Transverse colon (tissue), 4 donors: ENCODE measurements around the gene OR56A4. TPM values are rescaled to one million over a fixed set of nuclear protein-coding genes. Genes with fewer than 3 reads are reported as not detected.

ENCODE experiments used
- DNase-seq: peaks from one replicate; pipeline ENCODE4 v3.0.0-alpha.2; 2019
- H3K27ac ChIP-seq, 4 donors: fragments of 200-600 bp; sonication (generic); 2 replicates each; pipeline ENCODE4 v1.5.1; 2016 to 2018; ENCODE audit warnings: inconsistent platforms in 4 of 4
- H3K27me3 ChIP-seq: fragments of 200-600 bp; sonication (generic); 2 replicates; pipeline ENCODE4 v1.5.1; 2017; ENCODE audit warnings: inconsistent platforms
- H3K36me3 ChIP-seq, 4 donors: fragments of 200-600 bp; sonication (generic); 2 replicates each; pipeline ENCODE4 v1.5.1; 2017 to 2019; ENCODE audit warnings: inconsistent platforms in 4 of 4
- H3K4me1 ChIP-seq, 4 donors: fragments of 200-600 bp; sonication (generic); 2 replicates each; pipeline ENCODE4 v1.5.1; 2017 to 2020; ENCODE audit warnings: inconsistent platforms in 4 of 4
- H3K4me3 ChIP-seq, 4 donors: fragments of 200-600 bp; sonication (generic); 1 replicate in 1 of 4; 2 replicates in 3 of 4; pipeline versions ENCODE4 v1.5.1 to v1.6.1; 2017 to 2019; ENCODE audit warnings: inconsistent platforms in 4 of 4
- H3K9me3 ChIP-seq, 2 donors: fragments of 200-600 bp; sonication (generic); 2 replicates each; pipeline ENCODE4 v1.5.1; 2017 to 2019; ENCODE audit warnings: inconsistent platforms in 2 of 2
- EP300 ChIP-seq: sonication (generic); formaldehyde crosslinking; IDR thresholded peaks from one replicate; pipeline ENCODE4 v1.6.1; 2017; ENCODE audit warnings: antibody characterized with exemption, low read depth
- POLR2A ChIP-seq: fragments of 450-650 bp; IDR thresholded peaks from one replicate; pipeline ENCODE4 v1.6.1; 2016; ENCODE audit warnings: antibody characterized with exemption, mild to moderate bottlenecking, moderate library complexity
- POLR2AphosphoS5 ChIP-seq, 3 donors: sonication (generic); formaldehyde crosslinking; IDR thresholded peaks; one replicate each; pipeline ENCODE4 v1.6.1; 2016; ENCODE audit warnings: antibody characterized with exemption in 3 of 3
- WGBS, 2 donors: methylation state at CpG; one replicate each; pipeline ENCODE4 v1.1.5; 2018; ENCODE audit warnings: low coverage in 1 of 2; 5-methylcytosine and 5-hydroxymethylcytosine counted together
- in situ Hi-C, 4 donors: fragments of 200-750 bp; cut with MboI; loops; one replicate each; pipeline versions ENCODE4 v1.15.0 to v1.15.1; 2017; ENCODE audit warnings: low sequenced_read_pairs in 3 of 4, low pct_ligation_motif_present in 1 of 4, low pct_unique_long_range_greater_than_20kb in 1 of 4
- intact Hi-C: fragments of 100-400 bp; cut with DNase I; formaldehyde crosslinking; loops from one replicate; pipeline ENCODE4 v1.15.1; 2023; ENCODE audit warnings: low total_unique reads
- total RNA-seq, 4 donors: library from RNA; depleted of rRNA; stranded (reverse); fragments of >200 nt; gene quantifications; one replicate each; pipeline ENCODE4 v1.1.0, GENCODE V29; 2016
- TF ChIP-seq, protein P1 (sequence below), 5 experiments: fragments of 200-600 bp in 3 of 5; fragments of 450-650 bp in 2 of 5; sonication (generic) in 3 of 5; IDR thresholded peaks; 1 replicate in 2 of 5; 2 replicates in 3 of 5; pipeline ENCODE4 v1.5.1; 2016 to 2017; ENCODE audit warnings: antibody characterized with exemption in 5 of 5, inconsistent platforms in 3 of 5, mild to moderate bottlenecking in 2 of 5, moderate library complexity in 1 of 5

OR56A4 gene
- total RNA-seq, 4 donors from 2014 or later: 0.14 TPM; not detected in 3

DNA sequence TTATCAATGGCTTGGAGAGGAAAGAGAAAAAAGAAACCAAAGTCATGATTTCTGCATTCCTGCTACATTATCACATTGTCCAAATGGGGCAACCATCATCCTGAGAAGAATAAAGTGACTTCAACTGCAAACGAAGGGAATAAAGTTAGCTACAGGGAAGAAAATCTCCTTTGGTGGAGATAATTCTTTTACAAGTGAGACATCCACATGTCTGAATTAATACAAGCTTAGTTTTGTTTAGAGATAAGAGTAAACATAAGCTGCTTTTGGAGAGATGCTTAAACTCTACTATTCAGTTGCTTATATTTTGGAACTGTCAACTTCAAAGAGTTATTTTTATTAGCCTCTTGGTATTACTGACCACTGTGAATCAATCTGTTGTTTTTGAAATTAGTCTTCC lies 19.9 kb downstream of the OR56A4 start, which contains the start of gene OR52L1:
TSS of gene OR52L1 (minus strand) at position 101 of the 400 bp plus-strand sequence. CDS start at position 46, 55 bp downstream.
- intact Hi-C loops (no loop called here), in situ Hi-C loops (no loop called here)
- H3K36me3 ChIP-seq: no peaks in the 10 kb centered on the region
- H3K4me1 ChIP-seq: no peaks in the 10 kb centered on the region
- peaks cover 6% of the 10 kb centered on the region for H3K27me3 ChIP-seq
- 53 to 70% methylated on average over 1 of the region's 1 CpG for WGBS, 2 donors
- no peak for DNase-seq
- H3K27ac ChIP-seq: no peak within 1 kb of the TSS
- TF ChIP-seq POLR2AphosphoS5 (IDR thresholded peaks at IDR 0.05) (no peak), POLR2A (no peak), EP300 (no peak)
- TF ChIP-seq, protein P1, sequence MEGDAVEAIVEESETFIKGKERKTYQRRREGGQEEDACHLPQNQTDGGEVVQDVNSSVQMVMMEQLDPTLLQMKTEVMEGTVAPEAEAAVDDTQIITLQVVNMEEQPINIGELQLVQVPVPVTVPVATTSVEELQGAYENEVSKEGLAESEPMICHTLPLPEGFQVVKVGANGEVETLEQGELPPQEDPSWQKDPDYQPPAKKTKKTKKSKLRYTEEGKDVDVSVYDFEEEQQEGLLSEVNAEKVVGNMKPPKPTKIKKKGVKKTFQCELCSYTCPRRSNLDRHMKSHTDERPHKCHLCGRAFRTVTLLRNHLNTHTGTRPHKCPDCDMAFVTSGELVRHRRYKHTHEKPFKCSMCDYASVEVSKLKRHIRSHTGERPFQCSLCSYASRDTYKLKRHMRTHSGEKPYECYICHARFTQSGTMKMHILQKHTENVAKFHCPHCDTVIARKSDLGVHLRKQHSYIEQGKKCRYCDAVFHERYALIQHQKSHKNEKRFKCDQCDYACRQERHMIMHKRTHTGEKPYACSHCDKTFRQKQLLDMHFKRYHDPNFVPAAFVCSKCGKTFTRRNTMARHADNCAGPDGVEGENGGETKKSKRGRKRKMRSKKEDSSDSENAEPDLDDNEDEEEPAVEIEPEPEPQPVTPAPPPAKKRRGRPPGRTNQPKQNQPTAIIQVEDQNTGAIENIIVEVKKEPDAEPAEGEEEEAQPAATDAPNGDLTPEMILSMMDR (IDR thresholded peaks at IDR 0.05): no peak
- H3K9me3 ChIP-seq: no peaks in the 10 kb centered on the region
- no peak within 1 kb of the TSS for H3K4me3 ChIP-seq

DNA sequence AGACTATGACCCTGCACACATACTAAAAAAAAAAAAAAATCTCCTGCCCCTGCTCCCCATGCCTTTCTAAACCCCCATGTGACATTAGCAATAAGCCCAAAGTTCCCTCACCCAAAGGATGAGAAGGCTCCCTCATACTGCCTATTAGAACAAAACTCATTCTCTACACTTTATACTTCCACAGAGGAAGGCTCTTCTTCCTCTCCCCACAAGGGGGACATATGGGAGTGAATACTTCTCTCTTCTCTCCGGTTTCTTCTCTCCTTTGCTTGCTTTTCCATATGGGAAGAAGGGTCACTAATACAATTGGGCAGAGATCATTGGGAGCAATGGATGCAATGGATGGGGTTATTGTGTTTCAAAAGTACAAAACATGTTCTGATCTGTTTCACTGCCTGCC lies 23.3 kb downstream of the OR56A4 start:
- H3K9me3 ChIP-seq: no peaks in the 10 kb centered on the region
- intact Hi-C loops: no loop called here
- WGBS, 2 donors: 27 to 64% methylated on average over 1 of the region's 1 CpG
- no peak for DNase-seq
- no peaks in the 10 kb centered on the region for H3K4me1 ChIP-seq
- H3K27ac ChIP-seq: no peak overlapping the region
- no peak overlapping the region for H3K4me3 ChIP-seq
- in situ Hi-C loops: no loop called here
- no peaks in the 10 kb centered on the region for H3K36me3 ChIP-seq
- no peak for TF ChIP-seq EP300
- TF ChIP-seq, protein P1 (IDR thresholded peaks at IDR 0.05): no peak
- TF ChIP-seq POLR2AphosphoS5 (IDR thresholded peaks at IDR 0.05): no peak
- TF ChIP-seq POLR2A: no peak
- no peaks in the 10 kb centered on the region for H3K27me3 ChIP-seq

DNA sequence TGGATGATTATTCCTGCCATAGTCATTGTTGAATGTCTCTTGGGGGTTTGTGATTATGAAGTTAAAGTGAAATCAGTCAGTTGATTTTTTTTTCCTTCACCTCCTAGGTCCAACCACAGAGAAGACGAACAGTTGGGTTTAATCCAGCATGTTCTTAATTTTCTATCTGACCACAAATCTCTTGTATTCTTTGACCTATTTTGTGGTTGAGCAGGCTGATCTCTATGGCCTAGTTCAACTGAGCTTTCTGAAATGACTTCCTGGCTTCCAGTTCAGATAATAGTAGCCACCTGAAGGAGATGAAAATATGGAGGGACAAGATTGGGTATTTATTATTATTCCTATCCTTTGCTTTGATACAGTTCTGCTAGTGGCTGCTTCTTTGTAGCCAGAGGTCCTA lies 33.2 kb downstream of the OR56A4 start:
- Histone ChIP-seq H3K36me3 (no peaks in the 10 kb centered on the region), H3K4me1 (no peaks in the 10 kb centered on the region), H3K27me3 (no peaks in the 10 kb centered on the region), H3K4me3 (no peak overlapping the region), H3K27ac (no peak overlapping the region), H3K9me3 (no peaks in the 10 kb centered on the region)
- in situ Hi-C loops (no loop called here), intact Hi-C loops (no loop called here)
- WGBS, 2 donors: 63 to 67% methylated on average over 1 of the region's 1 CpG
- TF ChIP-seq, protein P1 (IDR thresholded peaks at IDR 0.05): no peak
- TF ChIP-seq POLR2AphosphoS5 (IDR thresholded peaks at IDR 0.05) (no peak), POLR2A (no peak)
- DNase-seq: no peak

DNA sequence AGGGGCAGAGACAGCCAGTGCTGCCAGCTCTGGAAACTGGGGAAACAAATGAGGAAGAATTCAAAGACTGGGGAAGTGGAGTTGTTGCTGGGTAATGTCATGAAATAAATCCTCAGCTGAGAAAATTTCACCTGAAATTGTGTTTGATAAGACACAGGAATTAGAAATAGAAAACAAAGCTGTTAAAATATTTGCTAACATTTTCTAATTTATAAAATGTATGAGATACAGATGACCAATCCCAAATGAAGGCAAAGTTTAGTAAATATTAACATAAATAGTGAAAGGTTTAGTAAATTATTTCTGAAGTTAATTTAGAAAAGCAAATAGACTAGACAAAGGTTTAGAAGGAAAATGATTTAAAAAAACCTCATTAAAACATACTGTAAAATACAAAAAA lies 38.4 kb downstream of the OR56A4 start, which contains the start of gene OR56A5:
TSS of gene OR56A5 (minus strand) at position 101 of the 400 bp plus-strand sequence. CDS start at position 101, 0 bp downstream.
- Histone ChIP-seq H3K4me3 (no peak within 1 kb of the TSS), H3K9me3 (no peaks in the 10 kb centered on the region), H3K36me3 (no peaks in the 10 kb centered on the region), H3K27ac (no peak within 1 kb of the TSS), H3K27me3 (no peaks in the 10 kb centered on the region), H3K4me1 (no peaks in the 10 kb centered on the region)
- intact Hi-C loops: loop anchor here (10.0 kb wide), 1 partner anchor 1506 kb away; no protein-coding TSS in a partner anchor
- in situ Hi-C loops: no loop called here
- TF ChIP-seq EP300 (no peak), POLR2AphosphoS5 (IDR thresholded peaks at IDR 0.05) (no peak), POLR2A (no peak)
- TF ChIP-seq, protein P1 (IDR thresholded peaks at IDR 0.05): no peak
- DNase-seq: no peak
